GM23338 (cell line): ENCODE data around the gene ZFAND6. TPM values are rescaled to one million over a fixed set of nuclear protein-coding genes. Genes with fewer than 3 reads are reported as not detected.

Source experiments
- ATAC-seq: fragments of 200-7000 bp; cut with Tn5 transposase; 3 replicates; pipeline ENCODE4 v1.9.1; 2020
- DNase-seq: peaks from one replicate; pipeline ENCODE4 v3.0.0-alpha.2; 2015; ENCODE audit warnings: low spot score
- H2AFZ ChIP-seq: fragments of 200-600 bp; sonication (generic); 2 replicates; pipeline ENCODE4 v1.8.0; 2016; ENCODE audit warnings: antibody characterized with exemption, mild to moderate bottlenecking, moderate library complexity
- H3F3A ChIP-seq: fragments of 200-600 bp; sonication (generic); replicated peaks from 2 replicates; pipeline ENCODE4 v1.8.0; 2017; ENCODE audit warnings: antibody characterized with exemption, mixed run types, low read depth
- H3K27ac ChIP-seq: fragments of 200-600 bp; sonication (generic); 2 replicates; pipeline ENCODE4 v1.6.1; 2016; ENCODE audit warnings: low read depth
- H3K27me3 ChIP-seq: fragments of 200-600 bp; sonication (generic); 2 replicates; pipeline ENCODE4 v1.8.0; 2016; ENCODE audit warnings: mild to moderate bottlenecking, mixed run types, moderate library complexity; ENCODE audit not compliant: insufficient read depth
- H3K36me3 ChIP-seq: fragments of 200-600 bp; sonication (generic); 2 replicates; pipeline ENCODE4 v1.8.0; 2016; ENCODE audit warnings: mild to moderate bottlenecking; ENCODE audit not compliant: insufficient read depth
- H3K4me1 ChIP-seq: fragments of 200-600 bp; sonication (generic); 2 replicates; pipeline ENCODE4 v1.8.0; 2016; ENCODE audit warnings: mild to moderate bottlenecking, moderate library complexity; ENCODE audit not compliant: insufficient read depth
- H3K4me2 ChIP-seq: fragments of 200-600 bp; sonication (generic); 2 replicates; pipeline ENCODE4 v1.7.1; 2017; ENCODE audit warnings: mixed run types
- H3K4me3 ChIP-seq: fragments of 200-600 bp; sonication (generic); 2 replicates; pipeline ENCODE4 v1.6.1; 2016; ENCODE audit warnings: mixed run types
- H3K79me2 ChIP-seq: fragments of 200-600 bp; sonication (generic); replicated peaks from 2 replicates; pipeline ENCODE4 v1.8.0; 2017; ENCODE audit warnings: mild to moderate bottlenecking; ENCODE audit not compliant: insufficient read depth
- H3K9me2 ChIP-seq: fragments of 200-600 bp; sonication (generic); 2 replicates; pipeline ENCODE4 v1.8.0; 2017; ENCODE audit not compliant: insufficient read depth
- H4K20me1 ChIP-seq: fragments of 200-600 bp; sonication (generic); replicated peaks from 2 replicates; pipeline ENCODE4 v1.8.0; 2017; ENCODE audit warnings: mild to moderate bottlenecking; ENCODE audit not compliant: insufficient read depth
- H3K27ac Mint-ChIP-seq: 2 replicates; pipeline ENCODE4 v1.8.0; 2020; ENCODE audit warnings: inconsistent platforms, mild to moderate bottlenecking, moderate library complexity, mixed read lengths
- H3K27me3 Mint-ChIP-seq: 3 replicates; pipeline ENCODE4 v1.8.0; 2022; ENCODE audit warnings: low read depth, mild to moderate bottlenecking, moderate library complexity, mixed read lengths, inconsistent platforms; ENCODE audit not compliant: insufficient read depth, poor library complexity
- H3K36me3 Mint-ChIP-seq: 3 replicates; pipeline ENCODE4 v1.8.0; 2021; ENCODE audit warnings: low read depth, mild to moderate bottlenecking, inconsistent platforms, moderate library complexity, mixed read lengths
- H3K4me1 Mint-ChIP-seq: 3 replicates; pipeline ENCODE4 v1.8.0; 2020; ENCODE audit warnings: mild to moderate bottlenecking, inconsistent platforms, mixed read lengths
- H3K4me3 Mint-ChIP-seq: 3 replicates; pipeline ENCODE4 v1.8.0; 2021; ENCODE audit warnings: moderate library complexity, mild to moderate bottlenecking, inconsistent platforms, mixed read lengths
- H3K9me3 Mint-ChIP-seq: 3 replicates; pipeline ENCODE4 v1.8.0; 2020; ENCODE audit warnings: moderate library complexity, mild to moderate bottlenecking, inconsistent platforms, mixed read lengths
- CREB1 ChIP-seq: fragments of 250-450 bp; sonication (Bioruptor Pico); IDR thresholded peaks from 2 replicates; pipeline ENCODE4 v1.5.0; 2020; ENCODE audit warnings: low read depth, mild to moderate bottlenecking, moderate library complexity
- CTCF ChIP-seq, 2 experiments: fragments of 200-600 bp in 1 of 2; sonication (generic) in 1 of 2; conservative IDR thresholded peaks; 2 replicates each; pipeline versions ENCODE4 v1.5.1 to v1.6.1; 2016 to 2017; ENCODE audit warnings: antibody characterized with exemption in 2 of 2, low read depth in 2 of 2, mild to moderate bottlenecking in 2 of 2, moderate library complexity in 1 of 2
- ETS1 ChIP-seq: IDR thresholded peaks from 2 replicates; pipeline ENCODE4 v1.6.1; 2016; ENCODE audit warnings: antibody characterized with exemption
- EZH2 ChIP-seq: fragments of 200-600 bp; sonication (generic); IDR thresholded peaks from one replicate; pipeline ENCODE4 v1.8.0; 2017; ENCODE audit warnings: antibody characterized with exemption, mild to moderate bottlenecking, low read depth; ENCODE audit not compliant: unreplicated experiment
- EZH2phosphoT487 ChIP-seq: fragments of 200-600 bp; sonication (generic); IDR thresholded peaks from one replicate; pipeline ENCODE4 v1.8.1; 2018; ENCODE audit warnings: antibody characterized with exemption; ENCODE audit not compliant: unreplicated experiment
- JUNB ChIP-seq: IDR thresholded peaks from one replicate; pipeline ENCODE4 v1.6.1; 2016; ENCODE audit warnings: antibody characterized with exemption; ENCODE audit not compliant: unreplicated experiment
- NANOG ChIP-seq: IDR thresholded peaks from 2 replicates; pipeline ENCODE4 v1.6.1; 2016; ENCODE audit warnings: antibody characterized with exemption, borderline replicate concordance
- POLR2AphosphoS5 ChIP-seq: IDR thresholded peaks from 2 replicates; pipeline ENCODE4 v1.6.1; 2016; ENCODE audit warnings: antibody characterized with exemption, low read depth
- REST ChIP-seq: IDR thresholded peaks from one replicate; pipeline ENCODE4 v1.6.1; 2018; ENCODE audit warnings: antibody characterized with exemption; ENCODE audit not compliant: unreplicated experiment
- ZNF114 ChIP-seq: fragments of 250-450 bp; sonication (Bioruptor Pico); IDR thresholded peaks from 2 replicates; pipeline ENCODE4 v1.5.0; 2020; ENCODE audit warnings: mild to moderate bottlenecking, moderate library complexity
- ZNF331 ChIP-seq: fragments of 250-450 bp; sonication (Bioruptor Pico); IDR thresholded peaks from 2 replicates; pipeline ENCODE4 v1.5.0; 2020; ENCODE audit warnings: low read depth, mild to moderate bottlenecking, moderate library complexity
- polyA plus RNA-seq: library from polyadenylated mRNA; unstranded; fragments of >200 nt; fragmentation: Nextera tagmentation; extraction: Ambion mirVana; gene quantifications from 2 replicates; pipeline ENCODE4 v1.2.1, GENCODE V29; 2016
- total RNA-seq: library from RNA; depleted of rRNA; stranded (reverse); fragments of >200 nt; shearing (Covaris generic); gene quantifications from 2 replicates; pipeline ENCODE4 v1.2.3, GENCODE V29; 2014
- TF ChIP-seq, protein P1 (sequence below): fragments of 250-450 bp; sonication (Bioruptor Pico); IDR thresholded peaks from 2 replicates; pipeline ENCODE4 v1.5.0; 2020; ENCODE audit warnings: mild to moderate bottlenecking, moderate library complexity

The ZFAND6 gene
- total and polyA plus RNA-seq, 2 experiments from 2014 or later = 205 to 292 TPM

DNA sequence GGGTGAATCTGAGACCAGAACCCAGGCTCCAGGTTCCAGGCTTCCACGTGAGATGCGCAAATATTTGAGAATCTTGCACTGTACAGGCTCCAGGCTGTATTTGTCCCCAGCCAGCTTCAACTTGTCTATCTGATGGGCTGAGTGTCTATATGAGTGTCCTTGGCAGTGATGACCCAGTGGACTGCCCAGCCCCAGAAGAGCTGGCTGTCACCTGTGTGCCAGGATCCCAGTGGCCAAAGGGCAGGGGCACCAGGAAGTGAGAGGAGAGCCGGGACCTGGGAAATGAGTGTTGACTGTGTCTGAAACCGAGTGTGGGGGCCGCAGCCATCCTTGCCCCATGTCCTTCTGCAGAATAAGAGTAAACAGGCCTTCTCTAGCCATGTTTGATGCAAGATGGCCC is 103.7 kb downstream of the ZFAND6 start (continued):
- no peak for TF ChIP-seq ETS1

DNA sequence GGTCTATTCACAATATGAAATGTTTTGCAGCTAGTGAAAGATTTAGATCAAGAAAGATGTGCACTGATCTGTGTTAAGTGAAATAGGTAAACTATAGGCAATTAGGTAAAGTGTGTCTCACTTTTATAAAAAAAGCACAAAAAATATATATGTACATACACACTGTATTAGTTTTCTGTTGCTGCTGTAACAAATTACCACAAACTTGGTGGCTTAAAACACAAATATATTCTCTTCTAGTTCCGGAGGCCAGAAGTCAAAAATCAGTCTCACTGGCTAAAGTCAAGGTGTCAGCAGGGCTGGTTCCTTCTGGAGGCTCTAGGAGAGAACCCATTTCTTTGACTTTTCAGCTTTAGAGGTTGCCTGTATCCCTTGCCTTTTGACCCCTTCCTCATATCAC is 104.4 kb downstream of the ZFAND6 start:
- H3K36me3 Mint-ChIP-seq = peaks cover 37% of the 10 kb centered on the region
- TF ChIP-seq, protein P1, sequence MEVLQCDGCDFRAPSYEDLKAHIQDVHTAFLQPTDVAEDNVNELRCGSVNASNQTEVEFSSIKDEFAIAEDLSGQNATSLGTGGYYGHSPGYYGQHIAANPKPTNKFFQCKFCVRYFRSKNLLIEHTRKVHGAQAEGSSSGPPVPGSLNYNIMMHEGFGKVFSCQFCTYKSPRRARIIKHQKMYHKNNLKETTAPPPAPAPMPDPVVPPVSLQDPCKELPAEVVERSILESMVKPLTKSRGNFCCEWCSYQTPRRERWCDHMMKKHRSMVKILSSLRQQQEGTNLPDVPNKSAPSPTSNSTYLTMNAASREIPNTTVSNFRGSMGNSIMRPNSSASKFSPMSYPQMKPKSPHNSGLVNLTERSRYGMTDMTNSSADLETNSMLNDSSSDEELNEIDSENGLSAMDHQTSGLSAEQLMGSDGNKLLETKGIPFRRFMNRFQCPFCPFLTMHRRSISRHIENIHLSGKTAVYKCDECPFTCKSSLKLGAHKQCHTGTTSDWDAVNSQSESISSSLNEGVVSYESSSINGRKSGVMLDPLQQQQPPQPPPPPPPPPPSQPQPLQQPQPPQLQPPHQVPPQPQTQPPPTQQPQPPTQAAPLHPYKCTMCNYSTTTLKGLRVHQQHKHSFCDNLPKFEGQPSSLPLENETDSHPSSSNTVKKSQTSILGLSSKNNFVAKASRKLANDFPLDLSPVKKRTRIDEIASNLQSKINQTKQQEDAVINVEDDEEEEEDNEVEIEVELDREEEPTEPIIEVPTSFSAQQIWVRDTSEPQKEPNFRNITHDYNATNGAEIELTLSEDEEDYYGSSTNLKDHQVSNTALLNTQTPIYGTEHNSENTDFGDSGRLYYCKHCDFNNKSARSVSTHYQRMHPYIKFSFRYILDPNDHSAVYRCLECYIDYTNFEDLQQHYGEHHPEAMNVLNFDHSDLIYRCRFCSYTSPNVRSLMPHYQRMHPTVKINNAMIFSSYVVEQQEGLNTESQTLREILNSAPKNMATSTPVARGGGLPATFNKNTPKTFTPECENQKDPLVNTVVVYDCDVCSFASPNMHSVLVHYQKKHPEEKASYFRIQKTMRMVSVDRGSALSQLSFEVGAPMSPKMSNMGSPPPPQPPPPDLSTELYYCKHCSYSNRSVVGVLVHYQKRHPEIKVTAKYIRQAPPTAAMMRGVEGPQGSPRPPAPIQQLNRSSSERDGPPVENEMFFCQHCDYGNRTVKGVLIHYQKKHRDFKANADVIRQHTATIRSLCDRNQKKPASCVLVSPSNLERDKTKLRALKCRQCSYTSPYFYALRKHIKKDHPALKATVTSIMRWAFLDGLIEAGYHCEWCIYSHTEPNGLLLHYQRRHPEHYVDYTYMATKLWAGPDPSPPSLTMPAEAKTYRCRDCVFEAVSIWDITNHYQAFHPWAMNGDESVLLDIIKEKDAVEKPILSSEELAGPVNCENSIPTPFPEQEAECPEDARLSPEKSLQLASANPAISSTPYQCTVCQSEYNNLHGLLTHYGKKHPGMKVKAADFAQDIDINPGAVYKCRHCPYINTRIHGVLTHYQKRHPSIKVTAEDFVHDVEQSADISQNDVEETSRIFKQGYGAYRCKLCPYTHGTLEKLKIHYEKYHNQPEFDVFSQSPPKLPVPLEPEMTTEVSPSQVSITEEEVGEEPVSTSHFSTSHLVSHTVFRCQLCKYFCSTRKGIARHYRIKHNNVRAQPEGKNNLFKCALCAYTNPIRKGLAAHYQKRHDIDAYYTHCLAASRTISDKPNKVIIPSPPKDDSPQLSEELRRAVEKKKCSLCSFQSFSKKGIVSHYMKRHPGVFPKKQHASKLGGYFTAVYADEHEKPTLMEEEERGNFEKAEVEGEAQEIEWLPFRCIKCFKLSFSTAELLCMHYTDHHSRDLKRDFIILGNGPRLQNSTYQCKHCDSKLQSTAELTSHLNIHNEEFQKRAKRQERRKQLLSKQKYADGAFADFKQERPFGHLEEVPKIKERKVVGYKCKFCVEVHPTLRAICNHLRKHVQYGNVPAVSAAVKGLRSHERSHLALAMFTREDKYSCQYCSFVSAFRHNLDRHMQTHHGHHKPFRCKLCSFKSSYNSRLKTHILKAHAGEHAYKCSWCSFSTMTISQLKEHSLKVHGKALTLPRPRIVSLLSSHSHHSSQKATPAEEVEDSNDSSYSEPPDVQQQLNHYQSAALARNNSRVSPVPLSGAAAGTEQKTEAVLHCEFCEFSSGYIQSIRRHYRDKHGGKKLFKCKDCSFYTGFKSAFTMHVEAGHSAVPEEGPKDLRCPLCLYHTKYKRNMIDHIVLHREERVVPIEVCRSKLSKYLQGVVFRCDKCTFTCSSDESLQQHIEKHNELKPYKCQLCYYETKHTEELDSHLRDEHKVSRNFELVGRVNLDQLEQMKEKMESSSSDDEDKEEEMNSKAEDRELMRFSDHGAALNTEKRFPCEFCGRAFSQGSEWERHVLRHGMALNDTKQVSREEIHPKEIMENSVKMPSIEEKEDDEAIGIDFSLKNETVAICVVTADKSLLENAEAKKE (CRISPR knock-in tag) = no peak
- TF ChIP-seq JUNB = no peak
- no peak for TF ChIP-seq ZNF114 (CRISPR knock-in tag)
- TF ChIP-seq REST = no peak
- TF ChIP-seq EZH2phosphoT487 = no peak
- TF ChIP-seq ZNF331 (CRISPR knock-in tag) = no peak
- TF ChIP-seq CTCF (conservative IDR thresholded peaks at IDR 0.05; ENCODE audit: low read depth in 2 of 2) = no peak
- no peak for TF ChIP-seq ETS1
- TF ChIP-seq EZH2 = no peak
- no peak for TF ChIP-seq NANOG
- TF ChIP-seq POLR2AphosphoS5 = no peak
- TF ChIP-seq CREB1 = no peak

More for the DNA sequence above, 104.4 kb downstream of the ZFAND6 start:
- H3K4me1 Mint-ChIP-seq = no peaks in the 10 kb centered on the region
- H3K4me3 ChIP-seq = no peak overlapping the region
- H4K20me1 ChIP-seq = no peaks in the 10 kb centered on the region
- H2AFZ ChIP-seq = no peak overlapping the region
- DNase-seq = no peak
- H3K27me3 Mint-ChIP-seq = peaks cover 5% of the 10 kb centered on the region
- no peak overlapping the region for H3K4me2 ChIP-seq
- H3F3A ChIP-seq = no peaks in the 10 kb centered on the region
- H3K4me3 Mint-ChIP-seq = no peak overlapping the region
- H3K4me1 ChIP-seq = no peaks in the 10 kb centered on the region
- no peak overlapping the region for H3K27ac ChIP-seq
- no peak overlapping the region for H3K27ac Mint-ChIP-seq
- ATAC-seq = no peak
- H3K79me2 ChIP-seq = no peaks in the 10 kb centered on the region
- no peaks in the 10 kb centered on the region for H3K9me2 ChIP-seq
- no peaks in the 10 kb centered on the region; the same call in 1 of the 2 replicates for H3K36me3 ChIP-seq
- no peaks in the 10 kb centered on the region; the same call in 2 of the 3 replicates for H3K9me3 Mint-ChIP-seq
- H3K27me3 ChIP-seq = no peaks in the 10 kb centered on the region
